Measurements from ENCODE around the gene EPS15.

GRCh38 chr1:51526248-51526647 is 7.2 kb upstream of the EPS15 start:
- TF ChIP-seq GATA1 (IDR thresholded peaks at IDR 0.05; ENCODE audit: low read depth, low read length) (no peak), POLR2A (IDR thresholded peaks at IDR 0.05; ENCODE audit: low read length) (no peak)
